HepG2 (cell line): ENCODE data around the gene TTC6. TPM values are rescaled to one million over a fixed set of nuclear protein-coding genes. Genes with fewer than 3 reads are reported as not detected.

Source experiments
- ATAC-seq: fragments of 200-7000 bp; cut with Tn5 transposase; 3 replicates; pipeline ENCODE4 v1.9.1; 2020; ENCODE audit warnings: mild to moderate bottlenecking, moderate library complexity
- BruUV-seq: library from RNA; stranded (reverse); fragments of 400-500 nt; replicated peaks from 2 replicates; lab custom pipeline; 2021; lab: Mats Ljungman, UMichigan
- CTCF ChIA-PET: fragments of 300-600 bp; formaldehyde crosslinking; extraction: SDS; loops from one replicate; lab custom pipeline; 2021; ENCODE audit warnings: low total read pairs, inconsistent platforms, low intra/inter-chr PET ratio; lab: Yijun Ruan, JAX
- POLR2A ChIA-PET: fragments of 350-600 bp; sonication (Branson Sonifier 250); formaldehyde crosslinking; loops from one replicate; lab custom pipeline; 2020; ENCODE audit warnings: antibody characterized with exemption, inconsistent platforms; lab: Yijun Ruan, JAX
- DNase-seq: peaks from one replicate; pipeline ENCODE4 v3.0.0-alpha.2; 2015; ENCODE audit warnings: low spot score
- FAIRE-seq: peaks from 3 replicates; lab custom pipeline; 2011; peaks lifted over from hg19 to GRCh38; lab: Jason Lieb, UNC
- H2AFZ ChIP-seq: one replicate; pipeline ENCODE4 v1.6.1; 2011; ENCODE audit warnings: low read length, inconsistent platforms
- H3K27ac ChIP-seq: fragments of 300-600 bp; 3 replicates; pipeline ENCODE4 v1.8.0; 2011; ENCODE audit warnings: mixed run types, mild to moderate bottlenecking, mixed read lengths, low read length, inconsistent platforms; ENCODE audit not compliant: insufficient read depth; ENCODE audit errors: extremely low read length
- H3K27me3 ChIP-seq, 2 experiments: fragments of 200-600 bp in 1 of 2; 2 replicates in 1 of 2; 3 replicates in 1 of 2; pipeline versions ENCODE4 v1.6.0 to v1.8.0; 2011; ENCODE audit warnings: low read length in 2 of 2, mild to moderate bottlenecking in 2 of 2, moderate library complexity in 2 of 2, inconsistent platforms in 1 of 2; ENCODE audit not compliant: insufficient read depth in 2 of 2, control insufficient read depth in 1 of 2
- H3K36me3 ChIP-seq, 2 experiments: fragments of 200-600 bp in 1 of 2; replicated peaks in 1 of 2; 2 replicates in 1 of 2; 3 replicates in 1 of 2; pipeline versions ENCODE4 v1.5.1 to v1.8.0; 2011; ENCODE audit warnings: low read length in 2 of 2, inconsistent platforms in 1 of 2; ENCODE audit not compliant: insufficient read depth in 2 of 2, control insufficient read depth in 1 of 2
- H3K4me1 ChIP-seq: 2 replicates; pipeline ENCODE4 v1.5.1; 2012; ENCODE audit warnings: low read length, inconsistent platforms; ENCODE audit not compliant: insufficient read depth
- H3K4me2 ChIP-seq: 2 replicates; pipeline ENCODE4 v1.6.0; 2011; ENCODE audit warnings: low read depth, low read length, inconsistent platforms
- H3K4me3 ChIP-seq, 3 experiments: fragments of 200-600 bp in 1 of 3; sonication (generic), shearing (Covaris generic) in 1 of 3; replicated peaks in 1 of 3; 2 replicates each; pipeline ENCODE4 v1.5.1; 2011 to 2016; ENCODE audit warnings: low read length in 3 of 3, inconsistent platforms in 2 of 3, low read depth in 2 of 3, mild to moderate bottlenecking in 2 of 3, control low read depth in 1 of 3, mixed read lengths in 1 of 3; ENCODE audit not compliant: insufficient read depth in 1 of 3
- H3K79me2 ChIP-seq: one replicate; pipeline ENCODE4 v1.6.1; 2011; ENCODE audit warnings: low read length, inconsistent platforms; ENCODE audit not compliant: insufficient read depth
- H3K9ac ChIP-seq: 2 replicates; pipeline ENCODE4 v1.6.0; 2011; ENCODE audit warnings: mild to moderate bottlenecking, low read depth, low read length, inconsistent platforms; ENCODE audit not compliant: insufficient read depth
- H3K9me3 ChIP-seq: 2 replicates; pipeline ENCODE4 v1.5.1; 2012; ENCODE audit warnings: mild to moderate bottlenecking, low read length
- H4K20me1 ChIP-seq: 2 replicates; pipeline ENCODE4 v1.6.0; 2011; ENCODE audit warnings: inconsistent platforms, mild to moderate bottlenecking, low read length, moderate library complexity; ENCODE audit not compliant: insufficient read depth
- CHD4 ChIP-seq: fragments of 200-600 bp; sonication (generic); IDR thresholded peaks from 2 replicates; pipeline ENCODE4 v1.7.0; 2017; ENCODE audit warnings: mild to moderate bottlenecking, low read length, borderline replicate concordance
- HMG20A ChIP-seq: IDR thresholded peaks from 2 replicates; pipeline ENCODE4 v1.6.1; 2016; ENCODE audit warnings: borderline replicate concordance
- HNF4G ChIP-seq, 2 experiments: sonication (generic) in 1 of 2; formaldehyde crosslinking in 1 of 2; IDR thresholded peaks; 2 replicates each; pipeline versions ENCODE4 v1.4.0 to v1.6.1; 2011 to 2020; ENCODE audit warnings: borderline replicate concordance in 2 of 2, low read depth in 2 of 2, mild to moderate bottlenecking in 2 of 2, low read length in 1 of 2, missing genetic modification reagents in 1 of 2, moderate library complexity in 1 of 2
- IKZF5 ChIP-seq: IDR thresholded peaks from 2 replicates; pipeline ENCODE4 v1.6.1; 2018; ENCODE audit warnings: missing genetic modification reagents, mild to moderate bottlenecking, missing compliant biosample characterization
- MAZ ChIP-seq, 2 experiments: sonication (generic) in 1 of 2; formaldehyde crosslinking in 1 of 2; IDR thresholded peaks; 2 replicates each; pipeline versions ENCODE4 v1.5.0 to v1.6.1; 2012 to 2020; ENCODE audit warnings: low read depth in 2 of 2, mild to moderate bottlenecking in 2 of 2, borderline replicate concordance in 1 of 2, improper control_type of control experiment in 1 of 2, low read length in 1 of 2, missing genetic modification reagents in 1 of 2, moderate library complexity in 1 of 2
- MEIS2 ChIP-seq: sonication (generic); formaldehyde crosslinking; IDR thresholded peaks from 2 replicates; pipeline ENCODE4 v1.9.0; 2021; ENCODE audit warnings: mild to moderate bottlenecking, missing genetic modification reagents
- MTF1 ChIP-seq: sonication (generic); formaldehyde crosslinking; IDR thresholded peaks from 2 replicates; pipeline ENCODE4 v1.5.0; 2020; ENCODE audit warnings: missing genetic modification reagents
- NCOA1 ChIP-seq: sonication (generic); formaldehyde crosslinking; IDR thresholded peaks from 2 replicates; pipeline ENCODE4 v1.9.0; 2021; ENCODE audit warnings: missing genetic modification reagents
- NR1H2 ChIP-seq: sonication (generic); formaldehyde crosslinking; IDR thresholded peaks from 2 replicates; pipeline ENCODE4 v1.8.1; 2022; ENCODE audit warnings: low read depth, missing genetic modification reagents, borderline replicate concordance
- PCBP2 ChIP-seq: fragments of 200-400 bp; formaldehyde crosslinking; optimal IDR thresholded peaks from 2 replicates; pipeline ENCODE3; 2018; ENCODE audit warnings: low read length, low read depth; ENCODE audit not compliant: poor library complexity, severe bottlenecking
- SP1 ChIP-seq, 2 experiments: fragments of 450-650 bp in 1 of 2; sonication (generic) in 1 of 2; formaldehyde crosslinking in 1 of 2; IDR thresholded peaks; 2 replicates each; pipeline versions ENCODE4 v1.4.0 to v1.6.1; 2016 to 2020; ENCODE audit warnings: missing genetic modification reagents in 1 of 2
- TEF ChIP-seq: sonication (generic); formaldehyde crosslinking; IDR thresholded peaks from 2 replicates; pipeline ENCODE4 v1.5.0; 2020; ENCODE audit warnings: missing genetic modification reagents
- ZFP37 ChIP-seq: sonication (generic); formaldehyde crosslinking; IDR thresholded peaks from 2 replicates; pipeline ENCODE4 v1.4.0; 2020; ENCODE audit warnings: missing genetic modification reagents, borderline replicate concordance
- ZFP82 ChIP-seq: sonication (generic); formaldehyde crosslinking; IDR thresholded peaks from 2 replicates; pipeline ENCODE4 v1.5.1; 2020; ENCODE audit warnings: mild to moderate bottlenecking, missing genetic modification reagents, borderline replicate concordance
- ZNF331 ChIP-seq: sonication (generic); formaldehyde crosslinking; IDR thresholded peaks from 2 replicates; pipeline ENCODE4 v1.4.0; 2020; ENCODE audit warnings: missing genetic modification reagents
- ZNF367 ChIP-seq: sonication (generic); formaldehyde crosslinking; IDR thresholded peaks from 2 replicates; pipeline ENCODE4 v1.4.0; 2020; ENCODE audit warnings: missing genetic modification reagents, borderline replicate concordance
- ZNF446 ChIP-seq: sonication (generic); formaldehyde crosslinking; IDR thresholded peaks from 2 replicates; pipeline ENCODE4 v1.5.0; 2020; ENCODE audit warnings: mild to moderate bottlenecking, missing genetic modification reagents
- ZNF549 ChIP-seq: sonication (generic); formaldehyde crosslinking; IDR thresholded peaks from 2 replicates; pipeline ENCODE4 v1.5.0; 2020; ENCODE audit warnings: missing genetic modification reagents
- ZNF878 ChIP-seq: sonication (generic); formaldehyde crosslinking; IDR thresholded peaks from 2 replicates; pipeline ENCODE4 v1.8.1; 2023; ENCODE audit warnings: mild to moderate bottlenecking, missing genetic modification reagents, moderate library complexity
- WGBS: methylation state at CpG from one replicate; pipeline ENCODE4 v1.1.6; 2017; ENCODE audit warnings: low lambda C conversion rate; 5-methylcytosine and 5-hydroxymethylcytosine counted together
- in situ Hi-C: cut with HindIII; loops from 2 replicates; pipeline ENCODE4 v1.10.0; 2017; ENCODE audit warnings: low pct_unique_long_range_greater_than_20kb; ENCODE audit not compliant: extremely low pct_ligation_motif_present
- intact Hi-C: fragments of 100-400 bp; cut with micrococcal nuclease; formaldehyde crosslinking; loops from one replicate; pipeline ENCODE4 v1.10.0; 2022; ENCODE audit not compliant: unreplicated experiment
- polyA plus RNA-seq, 8 experiments: library from polyadenylated mRNA; depleted of rRNA in 3 of 8; stranded (reverse) in 7 of 8; unstranded in 1 of 8; fragments of >200 nt; fragmentation: Illumina TruSeq in 4 of 8; extraction: Trizol in 4 of 8; gene quantifications; 2 replicates each; pipeline versions ENCODE4 v1.2.1 to v1.2.3, GENCODE V29; 2011 to 2016; ENCODE audit warnings: low read depth in 4 of 8, missing spikeins in 1 of 8, mixed read lengths in 1 of 8; ENCODE audit not compliant: insufficient read depth in 1 of 8
- total RNA-seq, 5 experiments: library from RNA; depleted of rRNA; stranded (reverse); fragments of >200 nt; fragmentation: Illumina TruSeq; extraction: Trizol; gene quantifications; 2 replicates each; pipeline ENCODE4 v1.2.3, GENCODE V29; 2016; ENCODE audit warnings: low read depth in 1 of 5
- TF ChIP-seq, protein P1 (sequence below): sonication (generic); formaldehyde crosslinking; IDR thresholded peaks from 2 replicates; pipeline ENCODE4 v1.4.0; 2020; ENCODE audit warnings: missing genetic modification reagents

Gene TTC6
- total and polyA plus RNA-seq, 2 of the 13 experiments (the other 11 are each of a cell fraction or from before 2014, with no cell fraction given): 9.3 to 27.4 TPM

DNA sequence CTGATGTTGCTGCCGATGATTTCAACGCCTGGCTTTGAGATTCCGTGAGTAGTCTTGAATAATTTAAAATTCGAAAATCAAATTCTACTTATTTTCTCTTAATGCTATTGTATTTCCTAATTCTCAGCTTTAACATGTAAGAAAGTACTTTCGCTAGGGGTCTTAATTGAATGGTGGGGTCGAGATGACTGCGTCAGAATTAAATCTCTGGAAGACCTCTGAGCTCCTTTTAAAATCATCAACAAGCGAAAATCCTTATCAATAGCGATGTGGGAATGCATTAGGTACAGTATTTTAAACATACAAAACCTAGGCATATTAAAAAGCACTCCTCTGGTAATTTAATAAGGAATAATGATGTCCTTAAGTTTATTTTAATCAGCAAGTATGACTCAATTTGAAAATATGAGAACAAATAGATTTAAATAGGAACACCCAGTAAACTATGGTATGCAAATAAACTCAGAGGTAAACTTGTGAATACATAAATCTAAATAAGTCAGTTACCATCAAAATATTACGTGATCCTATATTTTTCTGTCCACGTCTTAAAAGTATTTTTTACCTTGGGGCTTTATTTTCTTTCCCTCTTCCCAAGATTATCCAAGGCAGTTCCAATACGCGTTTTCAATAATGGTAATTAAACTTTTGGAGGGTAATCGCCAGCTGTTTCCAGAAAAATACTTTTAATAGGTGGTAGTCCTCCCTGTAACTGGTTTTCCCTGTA lies 1.8 kb upstream of the TTC6 start:
- no peaks in the 10 kb centered on the region for H4K20me1 ChIP-seq
- H3K4me1 ChIP-seq: peaks cover 50% of the 10 kb centered on the region
- CTCF ChIA-PET: interaction anchor here (0.8 to 3.3 kb wide), 7 partner anchors 10 to 363 kb away, joined by 3 to 51 read pairs (median 8); no protein-coding TSS in a partner anchor
- peak overlapping the region; percentile 1 for H2AFZ ChIP-seq
- in situ Hi-C loops (loop anchor here (5.0 kb wide), 1 partner anchor 341 kb away; no protein-coding TSS in a partner anchor), intact Hi-C loops (loop anchor here (1.0 to 5.0 kb wide), 10 partner anchors 28 to 347 kb away; no protein-coding TSS in a partner anchor)
- WGBS: 6% methylated on average over 14 of the region's 14 CpGs
- H3K27me3 ChIP-seq: no peaks in the 10 kb centered on the region; a peak in 1 of 5 replicates
- H3K4me2 ChIP-seq: peak overlapping the region; percentile 70
- DNase-seq (no peak), ATAC-seq (no peak), FAIRE-seq (no peak)
- H3K27ac ChIP-seq: peak overlapping the region; percentile 96
- peak overlapping the region; percentile 87 to 96 (median 95) for H3K4me3 ChIP-seq
- BruUV-seq: TSS peak; percentile 54
- peak overlapping the region; percentile 94 for H3K9ac ChIP-seq
- H3K9me3 ChIP-seq: no peaks in the 10 kb centered on the region
- peaks cover 13 to 14% of the 10 kb centered on the region in 2 experiments for H3K36me3 ChIP-seq
- H3K79me2 ChIP-seq: peaks cover 82% of the 10 kb centered on the region
- POLR2A ChIA-PET: interaction anchor here (0.6 to 1.4 kb wide), 6 partner anchors 11 to 347 kb away, joined by 3 to 7 read pairs (median 4); no protein-coding TSS in a partner anchor
- TF ChIP-seq HNF4G (IDR thresholded peaks at IDR 0.05; ENCODE audit: borderline replicate concordance, low read depth, low read length) (no peak), HNF4G (CRISPR knock-in tag; IDR thresholded peaks at IDR 0.05; ENCODE audit: borderline replicate concordance, low read depth) (no peak), ZNF549 (CRISPR knock-in tag) (peak; percentile 14; the same call in 1 of the 2 replicates), NR1H2 (CRISPR knock-in tag) (no peak), MTF1 (CRISPR knock-in tag) (0 out of 2 replicates have a peak, but pooled peaks have one; percentile 13), MAZ (IDR thresholded peaks at IDR 0.05; ENCODE audit: borderline replicate concordance, low read depth, low read length) (no peak), MAZ (CRISPR knock-in tag; IDR thresholded peaks at IDR 0.05; ENCODE audit: low read depth) (no peak), CHD4 (peak; percentile 38; the same call in 1 of the 2 replicates), ZNF331 (no peak), PCBP2 (no peak), HMG20A (no peak), MEIS2 (no peak), ZNF878 (CRISPR knock-in tag) (peak; percentile 83; the same call in 1 of the 2 replicates), NCOA1 (CRISPR knock-in tag) (no peak), ZFP37 (no peak), ZFP82 (CRISPR knock-in tag) (0 out of 2 replicates have a peak, but pooled peaks have one; percentile 78), SP1 (IDR thresholded peaks at IDR 0.05) (no peak), SP1 (CRISPR knock-in tag; IDR thresholded peaks at IDR 0.05) (no peak), ZNF367 (CRISPR knock-in tag) (no peak), ZNF446 (CRISPR knock-in tag) (no peak), TEF (CRISPR knock-in tag) (0 out of 2 replicates have a peak, but pooled peaks have one; percentile 10), IKZF5 (CRISPR knock-in tag) (no peak)
- TF ChIP-seq, protein P1, sequence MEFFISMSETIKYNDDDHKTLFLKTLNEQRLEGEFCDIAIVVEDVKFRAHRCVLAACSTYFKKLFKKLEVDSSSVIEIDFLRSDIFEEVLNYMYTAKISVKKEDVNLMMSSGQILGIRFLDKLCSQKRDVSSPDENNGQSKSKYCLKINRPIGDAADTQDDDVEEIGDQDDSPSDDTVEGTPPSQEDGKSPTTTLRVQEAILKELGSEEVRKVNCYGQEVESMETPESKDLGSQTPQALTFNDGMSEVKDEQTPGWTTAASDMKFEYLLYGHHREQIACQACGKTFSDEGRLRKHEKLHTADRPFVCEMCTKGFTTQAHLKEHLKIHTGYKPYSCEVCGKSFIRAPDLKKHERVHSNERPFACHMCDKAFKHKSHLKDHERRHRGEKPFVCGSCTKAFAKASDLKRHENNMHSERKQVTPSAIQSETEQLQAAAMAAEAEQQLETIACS (CRISPR knock-in tag): no peak
